Measurements from ENCODE around the gene EXOC6.

GRCh38 chr10:92897916-92898315 is 49.6 kb downstream of the EXOC6 start:
- no peak for TF ChIP-seq CTCF (IDR thresholded peaks at IDR 0.05)
- no peak for TF ChIP-seq POLR2A (IDR thresholded peaks at IDR 0.05)

Measured in heart left ventricle (tissue), 13 donors.